ENCODE measurements around the gene DEFB124. TPM values are rescaled to one million over a fixed set of nuclear protein-coding genes. Genes with fewer than 3 reads are reported as not detected.

Gene DEFB124
- total RNA-seq, 2 donors from 2014 or later, result not detected

DNA sequence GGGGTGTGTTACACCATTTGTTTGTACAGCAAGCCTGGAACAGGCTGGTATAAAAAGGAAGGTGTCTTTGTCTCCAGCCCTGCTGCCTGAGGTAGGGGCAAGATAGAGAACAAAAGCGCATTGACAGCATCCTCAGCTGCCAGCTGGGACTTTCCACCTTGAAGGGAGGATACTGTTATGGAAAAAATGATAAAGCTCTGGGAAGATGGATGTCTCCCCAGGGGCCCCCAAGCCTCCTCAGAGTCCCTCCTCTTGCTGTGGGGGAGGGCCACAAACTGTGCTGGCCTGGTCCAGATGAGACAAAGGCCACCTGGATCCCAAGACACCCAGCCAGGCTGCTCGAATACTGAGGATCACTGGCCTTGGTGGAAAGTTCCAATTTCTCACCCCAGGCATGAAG, 13.2 kb upstream of the DEFB124 start:
- Mint-ChIP-seq H3K27me3 (ENCODE audit: insufficient read depth) (peaks cover 45% of the 10 kb centered on the region), H3K4me1 (no peaks in the 10 kb centered on the region), H3K36me3 (ENCODE audit: low read depth) (no peaks in the 10 kb centered on the region), H3K4me3 (no peak overlapping the region), H3K9me3 (peaks cover 81% of the 10 kb centered on the region), H3K27ac (no peak overlapping the region)
- Histone ChIP-seq H3K27ac (ENCODE audit: low read depth, low read length) (no peak overlapping the region), H3K27me3 (ENCODE audit: control insufficient read depth, insufficient read depth, low read length, poor library complexity, severe bottlenecking) (no peaks in the 10 kb centered on the region), H3K4me1 (ENCODE audit: control insufficient read depth, insufficient read depth, low read length) (no peaks in the 10 kb centered on the region), H3K9ac (ENCODE audit: extremely low read depth, low read length, poor library complexity, severe bottlenecking) (no peak overlapping the region), H3K36me3 (ENCODE audit: control insufficient read depth, insufficient read depth, low read length) (no peaks in the 10 kb centered on the region), H3K9me3 (ENCODE audit: control insufficient read depth, low read length) (peaks cover 28% of the 10 kb centered on the region), H3K4me3 (ENCODE audit: low read length) (no peak overlapping the region)
- 58 to 59% methylated on average over 2 of the region's 2 CpGs for WGBS, 2 experiments (ENCODE audit: insufficient coverage in 1 of 2, insufficient read length in 1 of 2)
- DNase-seq, result no peak
- TF ChIP-seq CTCF (conservative IDR thresholded peaks at IDR 0.05), result no peak

DNA sequence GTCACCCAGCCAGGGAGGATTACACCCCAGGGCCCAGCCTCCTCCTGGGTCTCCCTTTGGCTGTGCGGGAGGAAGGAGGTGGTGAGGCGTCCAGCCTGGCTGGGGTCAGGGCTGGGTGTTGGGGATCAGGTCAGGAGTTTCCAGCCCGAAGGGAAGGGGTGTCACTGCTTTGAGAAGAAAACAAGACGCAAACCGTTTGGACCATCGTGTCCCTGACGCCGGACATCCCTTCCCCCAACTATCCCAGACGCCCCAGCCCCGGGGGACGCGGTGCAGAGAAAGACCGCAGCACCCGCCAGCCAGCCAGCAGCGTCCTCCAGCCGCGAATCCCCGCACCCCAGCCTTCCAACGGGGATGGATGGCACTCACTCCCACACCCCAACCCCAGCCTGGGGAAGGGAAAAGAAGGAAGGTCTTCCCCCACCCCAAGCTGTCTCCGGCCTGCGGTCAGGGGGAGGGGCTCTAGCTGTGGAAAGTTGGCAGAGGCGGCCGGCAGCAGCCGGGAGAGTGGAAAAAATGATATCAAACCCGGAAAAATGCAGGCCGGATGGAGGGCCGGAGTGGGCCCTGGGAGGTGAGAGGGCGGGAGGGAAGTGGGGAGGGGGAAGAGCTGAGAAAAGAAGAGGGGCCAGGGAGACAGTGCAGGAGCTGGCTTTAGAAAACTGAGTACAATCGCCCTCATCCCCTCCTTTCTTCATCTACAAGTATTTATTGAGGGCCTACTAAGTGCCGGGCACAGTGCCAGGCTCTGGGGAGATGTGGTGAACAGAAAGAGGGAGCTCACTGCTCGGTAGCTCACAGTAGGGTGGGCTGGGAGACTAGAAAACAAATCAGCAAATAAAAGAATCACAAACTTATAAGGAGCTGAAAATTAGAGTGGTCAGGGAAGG, 10.8 kb upstream of the DEFB124 start:
- Histone ChIP-seq H3K27me3 (ENCODE audit: control insufficient read depth, insufficient read depth, low read length, poor library complexity, severe bottlenecking) (no peaks in the 10 kb centered on the region), H3K4me1 (ENCODE audit: control insufficient read depth, insufficient read depth, low read length) (no peaks in the 10 kb centered on the region), H3K27ac (ENCODE audit: low read depth, low read length) (no peak overlapping the region), H3K4me3 (ENCODE audit: low read length) (no peak overlapping the region), H3K36me3 (ENCODE audit: control insufficient read depth, insufficient read depth, low read length) (no peaks in the 10 kb centered on the region), H3K9ac (ENCODE audit: extremely low read depth, low read length, poor library complexity, severe bottlenecking) (no peak overlapping the region), H3K9me3 (ENCODE audit: control insufficient read depth, low read length) (peaks cover 28% of the 10 kb centered on the region)
- Mint-ChIP-seq H3K4me1 (no peaks in the 10 kb centered on the region), H3K27me3 (ENCODE audit: insufficient read depth) (peaks cover 49% of the 10 kb centered on the region), H3K27ac (no peak overlapping the region), H3K9me3 (peaks cover 85% of the 10 kb centered on the region), H3K36me3 (ENCODE audit: low read depth) (peaks cover 2% of the 10 kb centered on the region), H3K4me3 (no peak overlapping the region)
- DNase-seq, result no peak
- TF ChIP-seq CTCF (conservative IDR thresholded peaks at IDR 0.05), result no peak
- WGBS, 2 experiments (ENCODE audit: insufficient coverage in 1 of 2, insufficient read length in 1 of 2), result 81 to 92% methylated on average over 14 to 25 of the region's 31 CpGs

DNA sequence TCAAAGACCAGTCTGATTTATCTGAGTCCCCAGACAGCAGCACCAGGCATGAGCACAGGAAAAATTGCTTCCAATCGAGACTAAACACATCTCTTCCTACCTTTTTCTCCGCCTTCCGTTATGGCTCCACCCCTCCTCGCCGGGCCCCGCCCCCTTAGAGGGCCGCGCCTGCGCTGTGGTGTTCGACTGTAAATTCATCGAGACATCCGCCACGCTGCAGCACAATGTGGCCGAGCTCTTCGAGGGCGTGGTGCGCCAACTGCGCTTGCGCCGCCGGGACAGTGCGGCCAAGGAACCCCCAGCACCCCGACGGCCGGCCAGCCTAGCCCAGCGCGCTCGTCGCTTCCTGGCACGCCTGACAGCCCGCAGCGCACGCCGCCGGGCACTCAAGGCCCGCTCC, 9.1 kb upstream of the DEFB124 start:
- DNase-seq, result peak; percentile 56
- H3K27me3 Mint-ChIP-seq (ENCODE audit: insufficient read depth), result peaks cover 38% of the 10 kb centered on the region
- no peaks in the 10 kb centered on the region for H3K36me3 ChIP-seq (ENCODE audit: control insufficient read depth, insufficient read depth, low read length)
- H3K27ac ChIP-seq (ENCODE audit: low read depth, low read length), result no peak overlapping the region
- no peaks in the 10 kb centered on the region for H3K4me1 ChIP-seq (ENCODE audit: control insufficient read depth, insufficient read depth, low read length)
- H3K27me3 ChIP-seq (ENCODE audit: control insufficient read depth, insufficient read depth, low read length, poor library complexity, severe bottlenecking), result no peaks in the 10 kb centered on the region
- WGBS, 2 experiments (ENCODE audit: insufficient coverage in 1 of 2, insufficient read length in 1 of 2), result 83 to 87% methylated on average over 32 to 36 of the region's 36 CpGs
- no peak overlapping the region for H3K9ac ChIP-seq (ENCODE audit: extremely low read depth, low read length, poor library complexity, severe bottlenecking)
- no peaks in the 10 kb centered on the region for H3K4me1 Mint-ChIP-seq
- no peak overlapping the region for H3K4me3 Mint-ChIP-seq
- no peak for TF ChIP-seq CTCF (conservative IDR thresholded peaks at IDR 0.05)
- H3K36me3 Mint-ChIP-seq (ENCODE audit: low read depth), result peaks cover 2% of the 10 kb centered on the region
- H3K4me3 ChIP-seq (ENCODE audit: low read length), result no peak overlapping the region
- H3K27ac Mint-ChIP-seq, result no peak overlapping the region
- H3K9me3 ChIP-seq (ENCODE audit: control insufficient read depth, low read length), result peaks cover 28% of the 10 kb centered on the region
- H3K9me3 Mint-ChIP-seq, result peaks cover 86% of the 10 kb centered on the region
